Neural crest cell (in vitro differentiated cells): Measurements from ENCODE around the gene ARHGEF40. TPM values are rescaled to one million over a fixed set of nuclear protein-coding genes. Genes with fewer than 3 reads are reported as not detected.

Source experiments
- DNase-seq: peaks from one replicate; pipeline ENCODE4 v3.0.0; 2021; ENCODE audit warnings: low read depth, mixed read lengths, low spot score
- H3K27ac Mint-ChIP-seq: one replicate; pipeline ENCODE4 v1.8.0; 2021; ENCODE audit warnings: mild to moderate bottlenecking, mixed read lengths; ENCODE audit not compliant: unreplicated experiment
- H3K27me3 Mint-ChIP-seq: 2 replicates; pipeline ENCODE4 v1.8.0; 2021; ENCODE audit warnings: low read depth, mild to moderate bottlenecking, mixed read lengths
- H3K36me3 Mint-ChIP-seq: 2 replicates; pipeline ENCODE4 v1.8.0; 2021; ENCODE audit warnings: low read depth, mild to moderate bottlenecking, mixed read lengths
- H3K4me1 Mint-ChIP-seq: 2 replicates; pipeline ENCODE4 v1.8.0; 2021; ENCODE audit warnings: mixed read lengths
- H3K4me3 Mint-ChIP-seq: one replicate; pipeline ENCODE4 v1.8.0; 2021; ENCODE audit warnings: mild to moderate bottlenecking, mixed read lengths
- H3K9me3 Mint-ChIP-seq: 2 replicates; pipeline ENCODE4 v1.8.0; 2021; ENCODE audit warnings: mixed read lengths
- CTCF ChIP-seq: fragments of 200-600 bp; sonication (generic); conservative IDR thresholded peaks from 2 replicates; pipeline ENCODE4 v1.5.0; 2021; ENCODE audit warnings: antibody characterized with exemption, mild to moderate bottlenecking
- total RNA-seq: library from RNA; stranded (reverse); gene quantifications from 2 replicates; pipeline ENCODE4 v1.2.1, GENCODE V29; 2021

The ARHGEF40 gene
- total RNA-seq, 1 donor from 2014 or later, result 73.8 TPM

GRCh38 chr14:21048638-21049037 is 21.5 kb upstream of the ARHGEF40 start:
- Mint-ChIP-seq H3K9me3 (no peaks in the 10 kb centered on the region), H3K27ac (no peak overlapping the region), H3K4me3 (no peak overlapping the region), H3K27me3 (peaks cover 15% of the 10 kb centered on the region), H3K36me3 (no peaks in the 10 kb centered on the region), H3K4me1 (no peaks in the 10 kb centered on the region)
- no peak for DNase-seq
- TF ChIP-seq CTCF, result no peak

- no peaks in the 10 kb centered on the region for H3K36me3 Mint-ChIP-seq
- H3K27ac Mint-ChIP-seq, result no peak overlapping the region
- no peak for DNase-seq
- no peak for TF ChIP-seq CTCF
- H3K27me3 Mint-ChIP-seq, result peaks cover 13% of the 10 kb centered on the region
- H3K4me1 Mint-ChIP-seq, result no peaks in the 10 kb centered on the region
- H3K4me3 Mint-ChIP-seq, result no peak overlapping the region
- no peaks in the 10 kb centered on the region for H3K9me3 Mint-ChIP-seq
Measured at GRCh38 chr14:21049271-21049673, 20.8 kb upstream of the ARHGEF40 start.

- Mint-ChIP-seq H3K36me3 (no peaks in the 10 kb centered on the region), H3K9me3 (no peaks in the 10 kb centered on the region), H3K4me1 (no peaks in the 10 kb centered on the region), H3K27me3 (peaks cover 1% of the 10 kb centered on the region), H3K27ac (no peak overlapping the region), H3K4me3 (no peak overlapping the region)
- no peak for DNase-seq
- TF ChIP-seq CTCF, result no peak
Measured at GRCh38 chr14:21050597-21050996, 19.5 kb upstream of the ARHGEF40 start.

- TF ChIP-seq CTCF, result no peak
- Mint-ChIP-seq H3K4me3 (no peak overlapping the region), H3K27me3 (no peaks in the 10 kb centered on the region), H3K27ac (no peak overlapping the region), H3K36me3 (no peaks in the 10 kb centered on the region), H3K9me3 (no peaks in the 10 kb centered on the region), H3K4me1 (no peaks in the 10 kb centered on the region)
- no peak for DNase-seq
Measured at GRCh38 chr14:21053184-21054122, 16.7 kb upstream of the ARHGEF40 start.

GRCh38 chr14:21054123-21054767 is 15.9 kb upstream of the ARHGEF40 start:
- Mint-ChIP-seq H3K9me3 (no peaks in the 10 kb centered on the region), H3K27ac (no peak overlapping the region), H3K36me3 (no peaks in the 10 kb centered on the region), H3K4me1 (no peaks in the 10 kb centered on the region), H3K4me3 (no peak overlapping the region), H3K27me3 (no peaks in the 10 kb centered on the region)
- no peak for TF ChIP-seq CTCF
- no peak for DNase-seq
